H1 (cell line): Measurements from ENCODE around the gene SLIT3. TPM values are rescaled to one million over a fixed set of nuclear protein-coding genes. Genes with fewer than 3 reads are reported as not detected.

Experiments used
- CTCF ChIA-PET: fragments of 300-600 bp; sonication (Branson Sonifier 250); formaldehyde crosslinking; loops from one replicate; lab custom pipeline; 2021; ENCODE audit not compliant: partially characterized antibody; lab: Charles Lee
- POLR2A ChIA-PET: fragments of 300-600 bp; sonication (Branson Sonifier 250); formaldehyde crosslinking; loops from one replicate; lab custom pipeline; 2021; ENCODE audit warnings: inconsistent platforms; ENCODE audit not compliant: partially characterized antibody; lab: Charles Lee
- DNase-seq, 2 experiments: peaks; one replicate each; pipeline versions ENCODE4 v3.0.0 to v3.0.0-alpha.2; 2010 to 2022; ENCODE audit warnings: low spot score in 2 of 2, low read depth in 1 of 2, mixed read lengths in 1 of 2
- FAIRE-seq: peaks from 2 replicates; lab custom pipeline; 2011; peaks lifted over from hg19 to GRCh38; lab: Jason Lieb, UNC
- H2AFZ ChIP-seq: 2 replicates; pipeline ENCODE4 v1.8.1; 2012; ENCODE audit warnings: low read length, inconsistent platforms
- H2AK5ac ChIP-seq: 2 replicates; pipeline ENCODE4 v1.6.1; 2013; ENCODE audit warnings: low read depth, low read length
- H2BK120ac ChIP-seq: replicated peaks from 2 replicates; pipeline ENCODE3; 2013; ENCODE audit warnings: low read depth, low read length, inconsistent platforms
- H2BK12ac ChIP-seq: 2 replicates; pipeline ENCODE4 v1.6.1; 2013; ENCODE audit warnings: low read depth, low read length
- H2BK15ac ChIP-seq: 2 replicates; pipeline ENCODE4 v1.6.1; 2013; ENCODE audit warnings: low read length
- H2BK20ac ChIP-seq: 2 replicates; pipeline ENCODE4 v1.6.1; 2013; ENCODE audit warnings: low read length
- H2BK5ac ChIP-seq: 2 replicates; pipeline ENCODE4 v1.6.1; 2013; ENCODE audit warnings: low read depth, low read length
- H3K14ac ChIP-seq: 2 replicates; pipeline ENCODE4 v1.6.1; 2013; ENCODE audit warnings: inconsistent platforms; ENCODE audit not compliant: insufficient read length
- H3K18ac ChIP-seq: 2 replicates; pipeline ENCODE4 v1.6.1; 2013; ENCODE audit warnings: low read length; ENCODE audit errors: extremely low read depth
- H3K23ac ChIP-seq: 2 replicates; pipeline ENCODE4 v1.6.1; 2013; ENCODE audit warnings: inconsistent platforms; ENCODE audit not compliant: insufficient read length
- H3K23me2 ChIP-seq: 2 replicates; pipeline ENCODE4 v1.6.1; 2013; ENCODE audit warnings: low read depth, low read length
- H3K27ac ChIP-seq: 2 replicates; pipeline ENCODE4 v1.6.1; 2011; ENCODE audit warnings: low read depth, low read length, inconsistent platforms
- H3K27me3 ChIP-seq, 4 experiments: replicated peaks in 1 of 4; 1 replicate in 1 of 4; 2 replicates in 3 of 4; pipeline versions ENCODE4 v1.6.1 to v1.8.1; 2011 to 2013; ENCODE audit warnings: low read length in 3 of 4, mild to moderate bottlenecking in 3 of 4, inconsistent platforms in 2 of 4, mixed read lengths in 2 of 4, moderate library complexity in 1 of 4; ENCODE audit not compliant: control insufficient read depth in 3 of 4, insufficient read depth in 3 of 4; ENCODE audit errors: extremely low read depth in 1 of 4
- H3K36me3 ChIP-seq, 4 experiments: 2 replicates each; pipeline versions ENCODE4 v1.6.1 to v1.8.1; 2011 to 2013; ENCODE audit warnings: mild to moderate bottlenecking in 4 of 4, low read length in 3 of 4, moderate library complexity in 2 of 4, control low read depth in 1 of 4, inconsistent platforms in 1 of 4; ENCODE audit not compliant: insufficient read depth in 4 of 4, control insufficient read depth in 2 of 4
- H3K4ac ChIP-seq: replicated peaks from 2 replicates; pipeline ENCODE3; 2013; ENCODE audit warnings: low read length, low read depth, mixed read lengths, inconsistent platforms; ENCODE audit not compliant: insufficient read length
- H3K4me1 ChIP-seq, 4 experiments: replicated peaks in 1 of 4; 1 replicate in 1 of 4; 2 replicates in 3 of 4; pipeline versions ENCODE4 v1.6.1 to v1.8.1; 2011 to 2013; ENCODE audit warnings: low read length in 3 of 4, inconsistent platforms in 2 of 4, mixed read lengths in 1 of 4; ENCODE audit not compliant: insufficient read depth in 4 of 4, control insufficient read depth in 3 of 4
- H3K4me2 ChIP-seq, 2 experiments: 2 replicates each; pipeline versions ENCODE4 v1.6.1 to v1.8.1; 2011 to 2013; ENCODE audit warnings: low read depth in 2 of 2, low read length in 2 of 2, control low read depth in 1 of 2, inconsistent platforms in 1 of 2, mild to moderate bottlenecking in 1 of 2; ENCODE audit not compliant: insufficient read depth in 1 of 2
- H3K4me3 ChIP-seq, 4 experiments: fragments of 200-600, 300-600 bp in 1 of 4; sonication (generic), shearing (Covaris generic), sonication (Bioruptor Twin) in 1 of 4; 2 replicates each; pipeline versions ENCODE4 v1.5.1 to v1.8.1; 2011 to 2016; ENCODE audit warnings: low read length in 4 of 4, low read depth in 3 of 4, control low read depth in 2 of 4, inconsistent platforms in 2 of 4, mild to moderate bottlenecking in 2 of 4, mixed read lengths in 1 of 4, moderate library complexity in 1 of 4; ENCODE audit not compliant: insufficient read depth in 2 of 4; ENCODE audit errors: extremely low read depth in 1 of 4
- H3K56ac ChIP-seq: replicated peaks from 2 replicates; pipeline ENCODE3; 2013; ENCODE audit warnings: low read depth, mild to moderate bottlenecking, mixed read lengths, low read length, inconsistent platforms; ENCODE audit not compliant: insufficient read length
- H3K79me1 ChIP-seq: 2 replicates; pipeline ENCODE4 v1.6.1; 2013; ENCODE audit warnings: low read depth, low read length, control low read depth
- H3K79me2 ChIP-seq, 2 experiments: 2 replicates each; pipeline versions ENCODE4 v1.6.1 to v1.8.1; 2012 to 2013; ENCODE audit warnings: low read length in 2 of 2, mild to moderate bottlenecking in 2 of 2, inconsistent platforms in 1 of 2; ENCODE audit not compliant: insufficient read depth in 2 of 2, control insufficient read depth in 1 of 2
- H3K9ac ChIP-seq, 4 experiments: replicated peaks in 1 of 4; 1 replicate in 1 of 4; 2 replicates in 3 of 4; pipeline versions ENCODE4 v1.6.1 to v1.8.1; 2011 to 2013; ENCODE audit warnings: low read depth in 3 of 4, low read length in 3 of 4, control low read depth in 2 of 4, mild to moderate bottlenecking in 2 of 4, moderate library complexity in 2 of 4, inconsistent platforms in 1 of 4; ENCODE audit errors: extremely low read depth in 1 of 4
- H3K9me3 ChIP-seq, 2 experiments: 2 replicates each; pipeline versions ENCODE4 v1.6.1 to v1.8.1; 2012 to 2013; ENCODE audit warnings: mild to moderate bottlenecking in 2 of 2, moderate library complexity in 2 of 2, control low read depth in 1 of 2, inconsistent platforms in 1 of 2, low read depth in 1 of 2, low read length in 1 of 2, mixed read lengths in 1 of 2; ENCODE audit not compliant: insufficient read depth in 2 of 2
- H4K20me1 ChIP-seq, 2 experiments: replicated peaks in 1 of 2; 2 replicates each; pipeline versions ENCODE3 to v1.8.1; 2011 to 2013; ENCODE audit warnings: inconsistent platforms in 2 of 2, low read length in 2 of 2, mild to moderate bottlenecking in 1 of 2; ENCODE audit not compliant: insufficient read depth in 2 of 2, control insufficient read depth in 1 of 2
- H4K5ac ChIP-seq: 2 replicates; pipeline ENCODE4 v1.6.1; 2013; ENCODE audit warnings: low read length, low read depth, mixed read lengths, inconsistent platforms; ENCODE audit not compliant: insufficient read length
- H4K8ac ChIP-seq: 2 replicates; pipeline ENCODE4 v1.8.0; 2013; ENCODE audit warnings: mild to moderate bottlenecking, moderate library complexity, low read length, inconsistent platforms; ENCODE audit not compliant: insufficient read depth; ENCODE audit errors: extremely low read depth
- H4K91ac ChIP-seq: replicated peaks from 2 replicates; pipeline ENCODE3; 2013; ENCODE audit warnings: low read length, mixed read lengths, inconsistent platforms; ENCODE audit not compliant: insufficient read length
- CTBP2 ChIP-seq: IDR thresholded peaks from 2 replicates; pipeline ENCODE4 v1.7.0; 2011; ENCODE audit warnings: borderline replicate concordance, mild to moderate bottlenecking, moderate library complexity, mixed read lengths, low read length; ENCODE audit not compliant: insufficient read depth, insufficient read length
- KDM1A ChIP-seq: fragments of 200-600, 300-600 bp; sonication (generic); IDR thresholded peaks from 2 replicates; pipeline ENCODE4 v1.7.1; 2016; ENCODE audit warnings: mild to moderate bottlenecking, low read length, borderline replicate concordance
- POLR2A ChIP-seq, 2 experiments: IDR thresholded peaks; 1 replicate in 1 of 2; 2 replicates in 1 of 2; pipeline ENCODE4 v1.6.1; 2011; ENCODE audit warnings: low read depth in 2 of 2, low read length in 2 of 2, mild to moderate bottlenecking in 2 of 2; ENCODE audit errors: control extremely low read depth in 1 of 2
- RXRA ChIP-seq: IDR thresholded peaks from 2 replicates; pipeline ENCODE4 v1.6.1; 2011; ENCODE audit warnings: low read depth, mild to moderate bottlenecking, low read length, moderate library complexity; ENCODE audit not compliant: insufficient read depth
- SP2 ChIP-seq: IDR thresholded peaks from 2 replicates; pipeline ENCODE4 v1.6.1; 2012; ENCODE audit warnings: mild to moderate bottlenecking, low read length, inconsistent platforms
- WGBS, 2 experiments: shearing (Covaris generic) in 1 of 2; methylation state at CpG; one replicate each; pipeline versions ENCODE4 v1.1.6 to v1.1.7; 2013 to 2015; ENCODE audit warnings: low lambda C conversion rate in 2 of 2, mixed read lengths in 2 of 2, inconsistent platforms in 1 of 2, low coverage in 1 of 2, missing lambda C conversion rate in 1 of 2; ENCODE audit not compliant: insufficient replicate concordance in 2 of 2, insufficient coverage in 1 of 2, insufficient read length in 1 of 2; ENCODE audit errors: extremely low coverage in 1 of 2, missing lambda C conversion rate in 1 of 2; 5-methylcytosine and 5-hydroxymethylcytosine counted together
- polyA plus RNA-seq, 7 experiments: library from polyadenylated mRNA; depleted of rRNA in 3 of 7; stranded (reverse) in 5 of 7; unstranded in 2 of 7; fragments of >200 nt in 5 of 7; fragments of 200-250 nt in 2 of 7; gene quantifications; 1 replicate in 5 of 7; 2 replicates in 1 of 7; 4 replicates in 1 of 7; pipeline versions ENCODE4 v1.2.1 to v1.2.3, GENCODE V29; 2011 to 2013; ENCODE audit warnings: missing spikeins in 2 of 7, mixed read lengths in 2 of 7
- total RNA-seq: library from RNA; stranded (reverse); fragmentation: NEBNext Ultra II Directional; extraction: Animal tissue kit (Norgen Biotek cat#: 25700); gene quantifications from 2 replicates; pipeline ENCODE4 v1.2.1, GENCODE V29; 2021

Gene SLIT3
- total and polyA plus RNA-seq, 2 of the 8 experiments (the other 6 are each of a cell fraction or from before 2014, with no cell fraction given): 1.1 to 1.2 TPM

- 86% methylated on average over 2 of the region's 2 CpGs; no CpG with 5 or more reads in 1 of the 2 experiments for WGBS, 2 experiments
Measured at GRCh38 chr5:169154679-169155078, 146.3 kb downstream of the SLIT3 start.

More at GRCh38 chr5:169154679-169155078, 146.3 kb downstream of the SLIT3 start:
- Histone ChIP-seq H3K27me3 (no peaks in the 10 kb centered on the region), H3K9me3 (no peaks in the 10 kb centered on the region; a peak in 1 of 4 replicates), H3K79me1 (no peaks in the 10 kb centered on the region), H2BK5ac (no peak overlapping the region), H3K56ac (no peak overlapping the region), H2BK15ac (no peak overlapping the region), H3K4me3 (no peak overlapping the region), H2AFZ (no peak overlapping the region), H3K18ac (no peak overlapping the region), H3K14ac (no peak overlapping the region), H2BK120ac (no peak overlapping the region), H4K5ac (no peak overlapping the region), H3K4ac (no peak overlapping the region), H4K20me1 (no peaks in the 10 kb centered on the region), H3K27ac (no peak overlapping the region), H4K8ac (no peak overlapping the region), H2BK12ac (no peak overlapping the region), H2AK5ac (no peak overlapping the region), H3K79me2 (no peaks in the 10 kb centered on the region), H3K4me2 (no peak overlapping the region), H3K23me2 (no peaks in the 10 kb centered on the region; the same call in 1 of the 2 replicates), H2BK20ac (no peak overlapping the region), H3K4me1 (peaks cover 0 to 6% (median 5%) of the 10 kb centered on the region in 4 experiments; a peak in 3 of 7 replicates), H3K23ac (no peak overlapping the region), H4K91ac (no peak overlapping the region), H3K9ac (no peak overlapping the region), H3K36me3 (no peaks in the 10 kb centered on the region)
- ChIA-PET POLR2A (no interaction called here), CTCF (interaction anchor here (0.9 to 1.7 kb wide), 6 partner anchors 37 to 207 kb away, joined by 3 to 7 read pairs (median 3); no protein-coding TSS in a partner anchor)
- no peak for DNase-seq
- TF ChIP-seq SP2 (no peak), POLR2A (IDR thresholded peaks at IDR 0.05; ENCODE audit: control extremely low read depth in 1 of 2, low read depth in 2 of 2, low read length in 2 of 2) (no peak), RXRA (no peak), CTBP2 (no peak), KDM1A (no peak)
- no peak for FAIRE-seq
